NCI-H345 treated with DMSO at 0.1 percent for 48 hours (cell line): ENCODE results near the gene SPDYE2B.
"Not testable (repeated sequence)": the region's sequence is repeated elsewhere in the genome, so short reads cannot be mapped to it uniquely, and the experiment has no call there.

Experiments
- DNase-seq: peaks from one replicate; lab custom pipeline; 2025; ENCODE audit not compliant: unreplicated experiment; lab: John Stamatoyannopoulos, UW

Gene SPDYE2B

GRCh38 chr7:102649924-102650323, at the start of gene SPDYE2B:
SPDYE2B (plus strand) TSS chr7:102650319; CDS start chr7:102652349, 2,030 bp downstream.
- not testable (repeated sequence) for DNase-seq

GRCh38 chr7:102602317-102602716, 47.8 kb upstream of the SPDYE2B start:
- DNase-seq, result not testable (repeated sequence)

- not testable (repeated sequence) for DNase-seq
These were observed 45.5 kb upstream of the SPDYE2B start for GRCh38 chr7:102604431-102605145.

GRCh38 chr7:102606848-102607247, 43.3 kb upstream of the SPDYE2B start:
- DNase-seq, result not testable (repeated sequence)

- DNase-seq, result not testable (repeated sequence)
These were observed 40.4 kb upstream of the SPDYE2B start for GRCh38 chr7:102609734-102610133.

GRCh38 chr7:102610441-102610840, 39.7 kb upstream of the SPDYE2B start:
- not testable (repeated sequence) for DNase-seq

- DNase-seq, result not testable (repeated sequence)
These were observed 39.0 kb upstream of the SPDYE2B start for GRCh38 chr7:102611013-102611674.

GRCh38 chr7:102611675-102612325, 38.3 kb upstream of the SPDYE2B start:
- not testable (repeated sequence) for DNase-seq

GRCh38 chr7:102613575-102614345, 36.4 kb upstream of the SPDYE2B start:
- DNase-seq, result not testable (repeated sequence)

- not testable (repeated sequence) for DNase-seq
These were observed 35.8 kb upstream of the SPDYE2B start for GRCh38 chr7:102614346-102614697.

- not testable (repeated sequence) for DNase-seq
These were observed 35.2 kb upstream of the SPDYE2B start for GRCh38 chr7:102614873-102615272.

- not testable (repeated sequence) for DNase-seq
These were observed 34.2 kb upstream of the SPDYE2B start for GRCh38 chr7:102615930-102616329.

- DNase-seq, result not testable (repeated sequence)
These were observed 33.5 kb upstream of the SPDYE2B start, which contains the start of gene RASA4 for GRCh38 chr7:102616507-102617125. RASA4 (minus strand) TSS chr7:102616756; CDS start chr7:102616689, 67 bp downstream.

- not testable (repeated sequence) for DNase-seq
These were observed 32.0 kb upstream of the SPDYE2B start for GRCh38 chr7:102618122-102618521.

- DNase-seq, result not testable (repeated sequence)
These were observed 22.7 kb upstream of the SPDYE2B start for GRCh38 chr7:102627271-102627904.

GRCh38 chr7:102630622-102631021, 19.5 kb upstream of the SPDYE2B start:
- not testable (repeated sequence) for DNase-seq

GRCh38 chr7:102634299-102634698, 15.8 kb upstream of the SPDYE2B start:
- not testable (repeated sequence) for DNase-seq

GRCh38 chr7:102635354-102635753, 14.8 kb upstream of the SPDYE2B start:
- not testable (repeated sequence) for DNase-seq

- DNase-seq, result not testable (repeated sequence)
These were observed 13.2 kb upstream of the SPDYE2B start for GRCh38 chr7:102636956-102637355.

GRCh38 chr7:102638848-102639247, 11.3 kb upstream of the SPDYE2B start:
- DNase-seq, result not testable (repeated sequence)
